NT2/D1 (cell line): Measurements from ENCODE around the gene ARL13A.

Source experiments
- DNase-seq: peaks from one replicate; pipeline ENCODE4 v3.0.0-alpha.2; 2011; ENCODE audit warnings: low read depth, low spot score
- H3K27me3 ChIP-seq: 2 replicates; pipeline ENCODE4 v1.6.0; 2011; ENCODE audit warnings: mild to moderate bottlenecking; ENCODE audit not compliant: insufficient read length, insufficient read depth
- H3K36me3 ChIP-seq: 2 replicates; pipeline ENCODE4 v1.6.1; 2011; ENCODE audit warnings: mild to moderate bottlenecking, low read length, mixed read lengths; ENCODE audit not compliant: insufficient read depth, insufficient read length
- H3K4me1 ChIP-seq: 2 replicates; pipeline ENCODE4 v1.5.1; 2011; ENCODE audit not compliant: insufficient read depth, insufficient read length
- H3K4me3 ChIP-seq: 2 replicates; pipeline ENCODE4 v1.5.1; 2011; ENCODE audit warnings: low read depth; ENCODE audit not compliant: insufficient read length
- H3K9ac ChIP-seq: 2 replicates; pipeline ENCODE4 v1.6.0; 2011; ENCODE audit warnings: low read depth; ENCODE audit not compliant: insufficient read length
- H3K9me3 ChIP-seq: 2 replicates; pipeline ENCODE4 v1.5.1; 2011; ENCODE audit warnings: mild to moderate bottlenecking, low read length; ENCODE audit not compliant: insufficient read depth
- SUZ12 ChIP-seq: IDR thresholded peaks from 2 replicates; pipeline ENCODE4 v1.6.1; 2011; ENCODE audit not compliant: insufficient read length, insufficient read depth; ENCODE audit errors: extremely low read depth
- YY1 ChIP-seq: IDR thresholded peaks from 2 replicates; pipeline ENCODE4 v1.6.1; 2011; ENCODE audit not compliant: insufficient read length, insufficient read depth
- ZNF274 ChIP-seq: IDR thresholded peaks from 2 replicates; pipeline ENCODE4 v1.6.1; 2011; ENCODE audit warnings: mild to moderate bottlenecking, low read depth, low read length

The ARL13A gene

DNA sequence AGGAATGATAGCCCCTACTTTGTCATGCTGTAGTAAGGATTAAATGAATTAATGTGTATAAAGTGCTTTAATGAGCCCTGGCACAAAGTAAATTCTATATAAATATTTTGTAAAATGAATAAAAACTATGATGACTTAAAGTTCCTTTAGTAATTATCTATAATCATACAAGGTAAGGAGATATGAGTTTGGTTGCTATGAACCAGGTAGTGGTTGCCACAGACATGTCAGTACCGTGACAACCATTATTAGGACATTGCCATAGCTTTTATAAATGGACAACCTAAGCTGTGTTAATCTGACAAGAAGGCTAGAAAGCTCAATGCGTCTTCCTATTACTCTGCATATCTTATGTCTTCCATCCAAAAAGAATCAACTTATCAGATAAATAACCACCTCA is at the start of gene ARL13A:
Gene ARL13A (plus strand): TSS at position 301 of the 400 bp plus-strand sequence. CDS start 3,982 bp downstream, outside the sequence.
- no peak for DNase-seq
- peaks cover 9% of the 10 kb centered on the region; the same call in 1 of the 2 replicates for H3K9me3 ChIP-seq
- H3K4me1 ChIP-seq: no peaks in the 10 kb centered on the region
- TF ChIP-seq ZNF274: no peak
- TF ChIP-seq SUZ12: no peak
- TF ChIP-seq YY1: no peak
- no peaks in the 10 kb centered on the region for H3K27me3 ChIP-seq
- no peak within 1 kb of the TSS for H3K9ac ChIP-seq
- no peaks in the 10 kb centered on the region for H3K36me3 ChIP-seq
- H3K4me3 ChIP-seq: no peak within 1 kb of the TSS

DNA sequence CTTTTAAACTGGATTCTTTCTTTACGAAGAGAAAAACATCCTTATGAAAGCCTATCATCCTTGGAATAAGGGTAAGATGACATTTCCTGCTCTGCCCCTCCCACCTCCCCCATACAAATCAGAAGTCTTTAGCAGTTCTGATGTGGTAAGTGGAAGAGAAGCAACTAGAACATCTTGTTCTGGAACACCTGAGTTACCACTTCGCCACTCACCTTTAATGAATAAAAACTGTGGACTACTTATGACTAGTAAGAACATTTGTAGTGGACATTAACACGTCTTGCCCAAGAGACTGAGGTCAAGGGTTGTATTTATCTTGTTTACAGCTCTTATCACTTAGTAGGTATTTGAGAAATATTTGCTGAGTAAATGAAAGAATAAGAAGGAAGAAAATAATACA is 45.1 kb upstream of the ARL13A start:
- no peaks in the 10 kb centered on the region for H3K4me1 ChIP-seq
- DNase-seq: no peak
- H3K9ac ChIP-seq: no peak overlapping the region
- no peaks in the 10 kb centered on the region for H3K9me3 ChIP-seq
- TF ChIP-seq YY1: no peak
- TF ChIP-seq ZNF274: no peak
- TF ChIP-seq SUZ12: no peak
- peaks cover 21% of the 10 kb centered on the region for H3K27me3 ChIP-seq
- no peaks in the 10 kb centered on the region for H3K36me3 ChIP-seq
- no peak overlapping the region for H3K4me3 ChIP-seq

DNA sequence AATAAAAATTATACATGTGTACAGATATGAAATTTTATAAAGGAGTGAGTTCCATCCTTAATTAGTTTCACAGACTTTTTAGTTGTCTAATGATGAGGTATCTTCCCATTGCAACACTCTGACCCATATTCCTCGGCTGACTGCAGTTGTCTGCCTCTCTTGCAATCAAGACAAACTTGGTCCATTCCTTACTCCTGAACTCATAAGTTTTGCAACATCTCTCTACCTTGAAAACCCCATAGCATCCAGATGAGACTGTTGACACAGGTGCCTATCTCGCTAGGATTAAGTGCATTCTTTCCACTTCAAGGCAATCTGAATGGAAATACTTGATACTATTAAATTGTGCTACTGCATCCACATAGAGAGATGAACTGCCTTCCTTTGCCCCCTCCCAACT is 43.1 kb upstream of the ARL13A start:
- H3K9ac ChIP-seq: no peak overlapping the region
- no peak overlapping the region for H3K4me3 ChIP-seq
- TF ChIP-seq ZNF274 (no peak), YY1 (no peak), SUZ12 (no peak)
- peaks cover 21% of the 10 kb centered on the region for H3K27me3 ChIP-seq
- no peaks in the 10 kb centered on the region for H3K4me1 ChIP-seq
- no peaks in the 10 kb centered on the region for H3K36me3 ChIP-seq
- H3K9me3 ChIP-seq: no peaks in the 10 kb centered on the region
- no peak for DNase-seq

DNA sequence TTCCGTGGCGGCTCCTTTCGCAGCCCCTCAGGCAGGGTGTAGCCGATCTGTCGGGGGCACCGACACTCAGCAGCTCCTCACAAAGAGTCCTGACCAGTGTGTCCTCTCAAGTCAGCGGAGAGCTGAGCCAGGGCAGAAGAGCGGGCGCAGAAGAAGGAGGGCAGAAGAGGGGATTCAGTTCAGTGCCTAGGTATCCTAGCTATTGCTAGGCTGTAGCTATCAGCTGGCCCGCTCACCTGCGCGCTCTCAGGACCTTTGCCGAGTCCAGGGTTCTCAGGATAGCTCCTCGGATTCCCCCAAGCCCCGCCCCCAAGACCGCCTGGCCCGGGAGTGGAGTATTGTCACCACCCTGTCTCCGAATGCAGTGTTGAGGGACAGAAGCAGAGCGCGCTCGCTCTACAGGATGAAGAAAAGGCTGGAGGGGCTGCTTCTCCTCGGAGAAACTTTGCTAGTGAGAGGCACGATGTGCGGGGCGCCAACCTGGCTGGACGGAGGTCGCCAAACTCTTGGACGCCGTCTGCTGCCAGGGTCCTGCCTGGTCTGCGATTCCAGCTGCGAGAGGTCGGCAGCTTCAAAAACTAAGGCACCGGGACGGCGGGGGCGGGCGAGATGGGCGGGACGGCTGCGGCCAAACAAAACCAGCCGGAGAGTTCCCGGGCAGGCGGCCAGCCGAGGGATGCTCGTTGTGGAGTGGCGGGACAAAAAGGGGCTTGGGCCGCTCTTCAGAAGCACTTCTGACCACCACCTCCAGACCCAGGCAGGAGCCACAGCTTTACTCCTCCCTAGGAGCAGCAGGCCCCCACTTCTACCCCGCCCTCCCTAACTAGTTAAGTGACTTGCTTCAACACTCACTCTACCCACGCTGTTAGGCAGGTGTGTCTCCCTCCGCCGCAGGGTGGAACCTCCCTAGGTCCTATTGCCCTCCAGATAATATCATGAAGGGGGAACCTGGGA is 40.6 kb upstream of the ARL13A start, which contains the start of gene XKRX:
Gene XKRX (minus strand): TSS at position 258 of the 954 bp plus-strand sequence. CDS start 613 bp downstream, outside the sequence.
- peak within 1 kb of the TSS; percentile 66 for H3K9ac ChIP-seq
- no peaks in the 10 kb centered on the region for H3K4me1 ChIP-seq
- H3K4me3 ChIP-seq: peak within 1 kb of the TSS; percentile 57
- H3K36me3 ChIP-seq: no peaks in the 10 kb centered on the region
- H3K9me3 ChIP-seq: no peaks in the 10 kb centered on the region
- no peak for TF ChIP-seq YY1
- no peak for TF ChIP-seq SUZ12
- no peak for TF ChIP-seq ZNF274
- H3K27me3 ChIP-seq: peaks cover 21% of the 10 kb centered on the region
- DNase-seq: no peak

DNA sequence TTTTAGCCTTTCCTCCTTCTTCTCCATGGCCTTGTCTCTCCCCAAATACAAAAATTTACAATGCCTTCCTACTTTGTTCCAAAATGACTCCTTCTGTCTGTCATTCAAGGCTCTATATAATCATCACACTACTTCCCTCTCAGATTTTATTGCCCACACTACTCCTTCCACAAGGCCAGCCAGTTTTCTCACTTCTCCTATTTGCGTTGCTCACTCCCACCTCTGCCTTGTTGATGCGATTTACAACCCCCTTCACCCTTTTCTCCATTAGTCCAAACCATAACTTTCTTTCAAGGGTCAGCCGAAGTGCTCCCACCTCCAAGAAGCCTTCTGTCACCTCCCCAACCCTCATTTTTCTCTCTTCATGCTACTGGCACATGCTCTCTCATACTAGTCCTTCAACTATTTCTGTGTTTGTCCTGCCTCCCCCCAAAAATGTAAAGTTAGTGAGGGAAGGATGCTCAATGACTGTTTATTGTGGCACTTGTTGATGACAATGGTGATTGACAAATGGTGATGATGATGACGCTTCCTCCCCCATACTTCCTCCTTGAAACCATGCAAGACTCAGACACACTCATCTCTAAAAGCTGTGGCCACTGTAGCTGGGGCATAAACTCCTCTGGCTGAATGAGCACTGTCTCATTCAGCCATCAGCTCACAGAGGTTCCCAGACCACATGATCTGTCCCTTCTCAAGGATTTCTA is 38.1 kb upstream of the ARL13A start:
- peaks cover 21% of the 10 kb centered on the region for H3K27me3 ChIP-seq
- DNase-seq: no peak
- no peaks in the 10 kb centered on the region for H3K4me1 ChIP-seq
- TF ChIP-seq SUZ12 (no peak), YY1 (no peak), ZNF274 (no peak)
- no peaks in the 10 kb centered on the region for H3K9me3 ChIP-seq
- H3K9ac ChIP-seq: no peak overlapping the region
- no peak overlapping the region for H3K4me3 ChIP-seq
- no peaks in the 10 kb centered on the region for H3K36me3 ChIP-seq

DNA sequence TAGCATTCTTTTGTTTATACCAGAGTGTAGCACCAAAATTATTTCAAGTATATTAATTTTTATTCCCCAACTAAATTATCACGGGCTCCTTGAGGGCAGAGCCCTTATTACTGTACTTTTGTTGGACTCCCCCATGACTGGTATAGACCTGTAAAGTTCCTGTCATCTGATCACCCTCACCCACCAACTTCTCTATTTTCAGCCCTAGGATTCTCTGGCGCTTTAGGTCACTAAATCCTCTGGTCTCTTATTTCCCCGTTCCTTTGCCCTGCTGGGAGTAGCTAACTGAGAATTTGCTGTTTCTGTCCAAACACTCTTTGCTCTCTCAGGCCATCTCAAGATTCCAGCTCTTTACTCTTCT is 37.6 kb upstream of the ARL13A start:
- TF ChIP-seq ZNF274 (no peak), SUZ12 (no peak), YY1 (no peak)
- H3K9me3 ChIP-seq: no peaks in the 10 kb centered on the region
- H3K27me3 ChIP-seq: peaks cover 18% of the 10 kb centered on the region
- H3K4me1 ChIP-seq: no peaks in the 10 kb centered on the region
- DNase-seq: no peak
- no peaks in the 10 kb centered on the region for H3K36me3 ChIP-seq
- no peak overlapping the region for H3K9ac ChIP-seq
- H3K4me3 ChIP-seq: no peak overlapping the region

DNA sequence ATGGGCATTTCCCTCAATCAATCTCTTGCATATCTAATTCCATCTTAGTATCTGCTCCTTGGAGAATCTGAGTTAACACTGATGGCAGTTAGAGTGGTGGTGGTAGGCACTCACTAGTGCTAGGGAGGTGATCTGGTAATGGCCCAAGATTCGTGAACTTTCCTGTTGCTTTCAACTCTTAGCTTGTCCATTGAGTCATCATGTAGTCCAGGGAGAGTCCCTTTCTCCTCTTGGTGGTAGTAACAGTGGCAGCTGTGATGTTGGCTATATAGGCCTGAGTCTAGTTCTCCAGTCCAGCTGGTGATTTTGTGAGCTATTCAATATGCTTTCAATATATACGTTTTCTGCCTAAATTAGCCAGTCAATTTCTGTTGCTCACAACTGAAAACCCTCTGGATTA is 33.7 kb upstream of the ARL13A start:
- no peak for DNase-seq
- no peak overlapping the region for H3K9ac ChIP-seq
- no peaks in the 10 kb centered on the region for H3K36me3 ChIP-seq
- H3K4me1 ChIP-seq: no peaks in the 10 kb centered on the region
- no peaks in the 10 kb centered on the region for H3K27me3 ChIP-seq
- TF ChIP-seq SUZ12 (no peak), ZNF274 (no peak), YY1 (no peak)
- H3K4me3 ChIP-seq: no peak overlapping the region
- H3K9me3 ChIP-seq: no peaks in the 10 kb centered on the region
